Activated CD4-positive, CD25-positive, alpha-beta regulatory T cell treated with anti-CD3 and anti-CD28 coated beads, Interleukin-2, amount 50 U/mL, for 24 hours (primary cell): ENCODE data around the gene NANOS3.
A peak's percentile ranks its signal among the peaks of the same experiment; 100 is the strongest.

Experiments used
- ATAC-seq, 2 donors: fragments of 150-1000 bp; cut with Tn5 transposase; one replicate each; pipeline ENCODE4 v1.10.0; 2021; ENCODE audit warnings: mild to moderate bottlenecking in 1 of 2, moderate library complexity in 1 of 2

NANOS3 gene

GRCh38 chr19:13876834-13877233 lies at the start of gene NANOS3:
Gene NANOS3, plus strand, starts transcription at chr19:13877134. Its CDS starts 115 bp downstream, at chr19:13877249.
- ATAC-seq, result no peak

GRCh38 chr19:13827656-13828055 lies 49.3 kb upstream of the NANOS3 start:
- no peak for ATAC-seq

GRCh38 chr19:13830114-13830740 lies 46.7 kb upstream of the NANOS3 start:
- no peak for ATAC-seq

GRCh38 chr19:13830741-13831536 lies 46.0 kb upstream of the NANOS3 start:
- ATAC-seq, result no peak

GRCh38 chr19:13831537-13832467 lies 45.1 kb upstream of the NANOS3 start:
- no peak for ATAC-seq

- peak; percentile 89 to 91 for ATAC-seq
Measured at GRCh38 chr19:13833330-13834243, 43.3 kb upstream of the NANOS3 start.

- ATAC-seq, result no peak
Measured at GRCh38 chr19:13834244-13835069, 42.5 kb upstream of the NANOS3 start.

- no peak for ATAC-seq
Measured at GRCh38 chr19:13835791-13836723, 40.9 kb upstream of the NANOS3 start.

- ATAC-seq, result no peak
Measured at GRCh38 chr19:13838435-13839129, 38.4 kb upstream of the NANOS3 start.

GRCh38 chr19:13839130-13839937 lies 37.6 kb upstream of the NANOS3 start:
- ATAC-seq, result peak; percentile 65 to 71

- peak; percentile 27 to 28 for ATAC-seq
Measured at GRCh38 chr19:13839938-13840304, 37.0 kb upstream of the NANOS3 start.

GRCh38 chr19:13840305-13841085 lies 36.4 kb upstream of the NANOS3 start:
- ATAC-seq, result peak in 1 of 2 donors; percentile 8

GRCh38 chr19:13841086-13841961 lies 35.6 kb upstream of the NANOS3 start:
- no peak for ATAC-seq

- ATAC-seq, result no peak
Measured at GRCh38 chr19:13841962-13842290, 35.0 kb upstream of the NANOS3 start.

GRCh38 chr19:13842291-13843103 lies 34.4 kb upstream of the NANOS3 start:
- no peak for ATAC-seq
